ENCODE results near the gene PTPRG. TPM values are rescaled to one million over a fixed set of nuclear protein-coding genes. Genes with fewer than 3 reads are reported as not detected.

The PTPRG gene
- total and polyA plus RNA-seq, 2 experiments from 2014 or later, result 24.4 to 131 TPM

DNA sequence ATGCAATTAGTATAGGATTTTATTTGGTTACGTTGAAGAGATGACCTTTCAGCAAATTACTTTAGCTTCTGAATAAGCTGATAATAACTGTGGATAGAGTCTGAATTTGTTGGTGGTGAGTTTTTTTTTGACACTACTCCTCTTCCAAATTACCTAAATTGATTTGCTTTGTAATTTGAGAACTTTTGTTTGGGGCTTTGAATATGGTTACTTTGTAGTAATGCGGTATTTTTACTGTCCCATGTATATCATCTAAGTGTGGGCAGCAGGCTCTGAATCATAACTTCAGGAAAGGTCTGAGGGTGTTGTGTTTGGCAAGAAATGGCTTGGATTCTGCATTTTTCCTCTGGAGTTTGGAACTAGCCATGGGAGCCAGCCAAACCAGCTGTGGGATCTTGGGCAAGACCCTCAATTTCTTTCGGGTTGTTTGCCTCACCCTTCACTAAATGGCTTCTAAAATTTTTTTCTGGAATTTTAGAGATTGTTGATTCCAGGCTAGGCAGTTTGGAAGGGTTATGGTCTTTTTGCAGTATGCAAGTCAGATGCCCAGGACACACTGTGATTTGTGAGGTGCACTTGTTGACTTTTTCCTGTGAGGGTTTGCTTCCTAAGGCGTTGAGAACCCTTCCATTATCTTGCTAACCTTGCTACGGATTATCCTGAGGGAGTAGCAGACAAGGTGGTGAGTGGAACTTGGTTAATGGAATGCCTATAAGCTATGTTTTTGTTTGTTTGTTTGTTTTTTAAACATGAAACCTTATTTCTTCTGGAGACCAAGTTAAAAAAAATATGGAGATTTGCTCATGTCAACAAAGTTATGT is 10.4 kb downstream of the PTPRG start (continued):
- TF ChIP-seq, protein P1, sequence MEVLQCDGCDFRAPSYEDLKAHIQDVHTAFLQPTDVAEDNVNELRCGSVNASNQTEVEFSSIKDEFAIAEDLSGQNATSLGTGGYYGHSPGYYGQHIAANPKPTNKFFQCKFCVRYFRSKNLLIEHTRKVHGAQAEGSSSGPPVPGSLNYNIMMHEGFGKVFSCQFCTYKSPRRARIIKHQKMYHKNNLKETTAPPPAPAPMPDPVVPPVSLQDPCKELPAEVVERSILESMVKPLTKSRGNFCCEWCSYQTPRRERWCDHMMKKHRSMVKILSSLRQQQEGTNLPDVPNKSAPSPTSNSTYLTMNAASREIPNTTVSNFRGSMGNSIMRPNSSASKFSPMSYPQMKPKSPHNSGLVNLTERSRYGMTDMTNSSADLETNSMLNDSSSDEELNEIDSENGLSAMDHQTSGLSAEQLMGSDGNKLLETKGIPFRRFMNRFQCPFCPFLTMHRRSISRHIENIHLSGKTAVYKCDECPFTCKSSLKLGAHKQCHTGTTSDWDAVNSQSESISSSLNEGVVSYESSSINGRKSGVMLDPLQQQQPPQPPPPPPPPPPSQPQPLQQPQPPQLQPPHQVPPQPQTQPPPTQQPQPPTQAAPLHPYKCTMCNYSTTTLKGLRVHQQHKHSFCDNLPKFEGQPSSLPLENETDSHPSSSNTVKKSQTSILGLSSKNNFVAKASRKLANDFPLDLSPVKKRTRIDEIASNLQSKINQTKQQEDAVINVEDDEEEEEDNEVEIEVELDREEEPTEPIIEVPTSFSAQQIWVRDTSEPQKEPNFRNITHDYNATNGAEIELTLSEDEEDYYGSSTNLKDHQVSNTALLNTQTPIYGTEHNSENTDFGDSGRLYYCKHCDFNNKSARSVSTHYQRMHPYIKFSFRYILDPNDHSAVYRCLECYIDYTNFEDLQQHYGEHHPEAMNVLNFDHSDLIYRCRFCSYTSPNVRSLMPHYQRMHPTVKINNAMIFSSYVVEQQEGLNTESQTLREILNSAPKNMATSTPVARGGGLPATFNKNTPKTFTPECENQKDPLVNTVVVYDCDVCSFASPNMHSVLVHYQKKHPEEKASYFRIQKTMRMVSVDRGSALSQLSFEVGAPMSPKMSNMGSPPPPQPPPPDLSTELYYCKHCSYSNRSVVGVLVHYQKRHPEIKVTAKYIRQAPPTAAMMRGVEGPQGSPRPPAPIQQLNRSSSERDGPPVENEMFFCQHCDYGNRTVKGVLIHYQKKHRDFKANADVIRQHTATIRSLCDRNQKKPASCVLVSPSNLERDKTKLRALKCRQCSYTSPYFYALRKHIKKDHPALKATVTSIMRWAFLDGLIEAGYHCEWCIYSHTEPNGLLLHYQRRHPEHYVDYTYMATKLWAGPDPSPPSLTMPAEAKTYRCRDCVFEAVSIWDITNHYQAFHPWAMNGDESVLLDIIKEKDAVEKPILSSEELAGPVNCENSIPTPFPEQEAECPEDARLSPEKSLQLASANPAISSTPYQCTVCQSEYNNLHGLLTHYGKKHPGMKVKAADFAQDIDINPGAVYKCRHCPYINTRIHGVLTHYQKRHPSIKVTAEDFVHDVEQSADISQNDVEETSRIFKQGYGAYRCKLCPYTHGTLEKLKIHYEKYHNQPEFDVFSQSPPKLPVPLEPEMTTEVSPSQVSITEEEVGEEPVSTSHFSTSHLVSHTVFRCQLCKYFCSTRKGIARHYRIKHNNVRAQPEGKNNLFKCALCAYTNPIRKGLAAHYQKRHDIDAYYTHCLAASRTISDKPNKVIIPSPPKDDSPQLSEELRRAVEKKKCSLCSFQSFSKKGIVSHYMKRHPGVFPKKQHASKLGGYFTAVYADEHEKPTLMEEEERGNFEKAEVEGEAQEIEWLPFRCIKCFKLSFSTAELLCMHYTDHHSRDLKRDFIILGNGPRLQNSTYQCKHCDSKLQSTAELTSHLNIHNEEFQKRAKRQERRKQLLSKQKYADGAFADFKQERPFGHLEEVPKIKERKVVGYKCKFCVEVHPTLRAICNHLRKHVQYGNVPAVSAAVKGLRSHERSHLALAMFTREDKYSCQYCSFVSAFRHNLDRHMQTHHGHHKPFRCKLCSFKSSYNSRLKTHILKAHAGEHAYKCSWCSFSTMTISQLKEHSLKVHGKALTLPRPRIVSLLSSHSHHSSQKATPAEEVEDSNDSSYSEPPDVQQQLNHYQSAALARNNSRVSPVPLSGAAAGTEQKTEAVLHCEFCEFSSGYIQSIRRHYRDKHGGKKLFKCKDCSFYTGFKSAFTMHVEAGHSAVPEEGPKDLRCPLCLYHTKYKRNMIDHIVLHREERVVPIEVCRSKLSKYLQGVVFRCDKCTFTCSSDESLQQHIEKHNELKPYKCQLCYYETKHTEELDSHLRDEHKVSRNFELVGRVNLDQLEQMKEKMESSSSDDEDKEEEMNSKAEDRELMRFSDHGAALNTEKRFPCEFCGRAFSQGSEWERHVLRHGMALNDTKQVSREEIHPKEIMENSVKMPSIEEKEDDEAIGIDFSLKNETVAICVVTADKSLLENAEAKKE (CRISPR knock-in tag; IDR thresholded peaks at IDR 0.05), result no peak
- TF ChIP-seq NANOG (IDR thresholded peaks at IDR 0.05; ENCODE audit: borderline replicate concordance), result no peak
- no peak for TF ChIP-seq ETS1 (IDR thresholded peaks at IDR 0.05)
- no peak for TF ChIP-seq CREB1 (CRISPR knock-in tag; IDR thresholded peaks at IDR 0.05; ENCODE audit: low read depth)
- TF ChIP-seq STAT1 (IDR thresholded peaks at IDR 0.05; ENCODE audit: unreplicated experiment), result no peak
- TF ChIP-seq EZH2 (IDR thresholded peaks at IDR 0.05; ENCODE audit: low read depth, unreplicated experiment), result no peak
- TF ChIP-seq, protein P2, sequence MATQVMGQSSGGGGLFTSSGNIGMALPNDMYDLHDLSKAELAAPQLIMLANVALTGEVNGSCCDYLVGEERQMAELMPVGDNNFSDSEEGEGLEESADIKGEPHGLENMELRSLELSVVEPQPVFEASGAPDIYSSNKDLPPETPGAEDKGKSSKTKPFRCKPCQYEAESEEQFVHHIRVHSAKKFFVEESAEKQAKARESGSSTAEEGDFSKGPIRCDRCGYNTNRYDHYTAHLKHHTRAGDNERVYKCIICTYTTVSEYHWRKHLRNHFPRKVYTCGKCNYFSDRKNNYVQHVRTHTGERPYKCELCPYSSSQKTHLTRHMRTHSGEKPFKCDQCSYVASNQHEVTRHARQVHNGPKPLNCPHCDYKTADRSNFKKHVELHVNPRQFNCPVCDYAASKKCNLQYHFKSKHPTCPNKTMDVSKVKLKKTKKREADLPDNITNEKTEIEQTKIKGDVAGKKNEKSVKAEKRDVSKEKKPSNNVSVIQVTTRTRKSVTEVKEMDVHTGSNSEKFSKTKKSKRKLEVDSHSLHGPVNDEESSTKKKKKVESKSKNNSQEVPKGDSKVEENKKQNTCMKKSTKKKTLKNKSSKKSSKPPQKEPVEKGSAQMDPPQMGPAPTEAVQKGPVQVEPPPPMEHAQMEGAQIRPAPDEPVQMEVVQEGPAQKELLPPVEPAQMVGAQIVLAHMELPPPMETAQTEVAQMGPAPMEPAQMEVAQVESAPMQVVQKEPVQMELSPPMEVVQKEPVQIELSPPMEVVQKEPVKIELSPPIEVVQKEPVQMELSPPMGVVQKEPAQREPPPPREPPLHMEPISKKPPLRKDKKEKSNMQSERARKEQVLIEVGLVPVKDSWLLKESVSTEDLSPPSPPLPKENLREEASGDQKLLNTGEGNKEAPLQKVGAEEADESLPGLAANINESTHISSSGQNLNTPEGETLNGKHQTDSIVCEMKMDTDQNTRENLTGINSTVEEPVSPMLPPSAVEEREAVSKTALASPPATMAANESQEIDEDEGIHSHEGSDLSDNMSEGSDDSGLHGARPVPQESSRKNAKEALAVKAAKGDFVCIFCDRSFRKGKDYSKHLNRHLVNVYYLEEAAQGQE (IDR thresholded peaks at IDR 0.05; ENCODE audit: unreplicated experiment), result no peak
- no peak for TF ChIP-seq CTCF (conservative IDR thresholded peaks at IDR 0.05; ENCODE audit: low read depth in 2 of 2)
- no peak for TF ChIP-seq POLR2AphosphoS5 (IDR thresholded peaks at IDR 0.05; ENCODE audit: low read depth)

Data from GM23338 (cell line).